GM12878 (cell line): ENCODE data around the gene RAD21L1. TPM values are rescaled to one million over a fixed set of nuclear protein-coding genes. Genes with fewer than 3 reads are reported as not detected.

Experiments used
- ATAC-seq: fragments of 200-7000 bp; cut with Tn5 transposase; 3 replicates; pipeline ENCODE4 v1.9.1; 2020; ENCODE audit warnings: mild to moderate bottlenecking, moderate library complexity
- BruUV-seq: library from RNA; stranded (reverse); fragments of 400-500 nt; replicated peaks from 2 replicates; lab custom pipeline; 2021; lab: Mats Ljungman, UMichigan
- CTCF ChIA-PET: fragments of 300-600 bp; sonication (Branson Sonifier 250); formaldehyde crosslinking; extraction: SDS; loops from one replicate; lab custom pipeline; 2021; ENCODE audit warnings: inconsistent platforms; lab: Yijun Ruan, JAX
- POLR2A ChIA-PET: fragments of 350-600 bp; formaldehyde crosslinking; extraction: SDS; loops from one replicate; lab custom pipeline; 2021; ENCODE audit warnings: inconsistent platforms; lab: Charles Lee
- RAD21 ChIA-PET: fragments of 300-600 bp; sonication (Branson Sonifier 250); formaldehyde crosslinking; loops from one replicate; lab custom pipeline; 2023; ENCODE audit warnings: antibody characterized with exemption; ENCODE audit not compliant: unreplicated experiment; lab: Charles Lee
- SMC1A ChIA-PET: fragments of 300-600 bp; sonication (Branson Sonifier 250); formaldehyde crosslinking; loops from one replicate; lab custom pipeline; 2023; ENCODE audit not compliant: unreplicated experiment, uncharacterized antibody; lab: Charles Lee
- DNase-seq: peaks from one replicate; pipeline ENCODE4 v3.0.0-alpha.2; 2011; ENCODE audit warnings: low read depth, low spot score
- FAIRE-seq: peaks from 3 replicates; lab custom pipeline; 2011; peaks lifted over from hg19 to GRCh38; lab: Jason Lieb, UNC
- H2AFZ ChIP-seq: 2 replicates; pipeline ENCODE4 v1.6.0; 2011; ENCODE audit warnings: low read depth, low read length, control low read depth; ENCODE audit not compliant: control insufficient read depth
- H3K27ac ChIP-seq: 2 replicates; pipeline ENCODE4 v1.5.1; 2011; ENCODE audit warnings: control low read depth; ENCODE audit not compliant: control insufficient read depth, insufficient read depth
- H3K27me3 ChIP-seq, 2 experiments: replicated peaks in 1 of 2; 2 replicates each; pipeline versions ENCODE4 v1.6.0 to v1.6.1; 2011; ENCODE audit warnings: low read length in 1 of 2; ENCODE audit not compliant: control insufficient read depth in 2 of 2, insufficient read depth in 2 of 2
- H3K36me3 ChIP-seq, 2 experiments: 2 replicates each; pipeline ENCODE4 v1.5.1; 2011; ENCODE audit warnings: low read length in 1 of 2; ENCODE audit not compliant: control insufficient read depth in 2 of 2, insufficient read depth in 2 of 2
- H3K4me1 ChIP-seq: 2 replicates; pipeline ENCODE4 v1.6.1; 2011; ENCODE audit warnings: mild to moderate bottlenecking, low read length, moderate library complexity, mixed read lengths; ENCODE audit not compliant: control insufficient read depth, insufficient read depth
- H3K4me2 ChIP-seq: 2 replicates; pipeline ENCODE4 v1.6.0; 2011; ENCODE audit warnings: control low read depth; ENCODE audit not compliant: control insufficient read depth, insufficient read depth
- H3K4me3 ChIP-seq: fragments of 200-600 bp; sonication (generic); 2 replicates; pipeline ENCODE4 v1.5.1; 2016
- H3K79me2 ChIP-seq: 2 replicates; pipeline ENCODE4 v1.6.0; 2011; ENCODE audit warnings: low read length; ENCODE audit not compliant: control insufficient read depth, insufficient read depth
- H3K9ac ChIP-seq: 2 replicates; pipeline ENCODE4 v1.8.0; 2011; ENCODE audit warnings: low read length, control low read depth, mixed read lengths; ENCODE audit not compliant: control insufficient read depth, insufficient read depth
- H3K9me3 ChIP-seq: replicated peaks from 3 replicates; pipeline ENCODE4 v1.5.1; 2011; ENCODE audit warnings: mild to moderate bottlenecking, low read length; ENCODE audit not compliant: control insufficient read depth, insufficient read depth
- H4K20me1 ChIP-seq: 2 replicates; pipeline ENCODE4 v1.6.0; 2011; ENCODE audit not compliant: control insufficient read depth, insufficient read depth
- BCLAF1 ChIP-seq: fragments of 450-650 bp; IDR thresholded peaks from 2 replicates; pipeline ENCODE4 v1.6.1; 2017; ENCODE audit warnings: antibody characterized with exemption, mild to moderate bottlenecking, moderate library complexity
- E2F4 ChIP-seq: IDR thresholded peaks from 2 replicates; pipeline ENCODE4 v1.6.1; 2012; ENCODE audit warnings: low read depth, low read length, improper control_type of control experiment
- STAT3 ChIP-seq: IDR thresholded peaks from 2 replicates; pipeline ENCODE4 v1.6.1; 2011; ENCODE audit warnings: low read depth, low read length, improper control_type of control experiment
- WGBS: methylation state at CpG from one replicate; pipeline ENCODE4 v1.1.6; 2016; ENCODE audit warnings: low lambda C conversion rate; ENCODE audit not compliant: insufficient replicate concordance, insufficient coverage; ENCODE audit errors: missing lambda C conversion rate; 5-methylcytosine and 5-hydroxymethylcytosine counted together
- in situ Hi-C: fragments of 300-500 bp; cut with MboI; formaldehyde crosslinking; loops from 9 replicates; pipeline ENCODE4 v1.14.3; 2018; ENCODE audit warnings: mixed read lengths
- intact Hi-C: fragments of 100-400 bp; cut with micrococcal nuclease; formaldehyde crosslinking; loops from one replicate; pipeline ENCODE4 v1.14.2; 2022; ENCODE audit not compliant: unreplicated experiment
- polyA plus RNA-seq, 11 experiments: library from polyadenylated mRNA; depleted of rRNA in 4 of 11; unstranded in 6 of 11; stranded (reverse) in 5 of 11; fragments of >200 nt; fragmentation: Nextera tagmentation in 4 of 11; fragmentation: Illumina TruSeq in 1 of 11; extraction: Ambion mirVana in 4 of 11; extraction: Trizol in 1 of 11; gene quantifications; 1 replicate in 1 of 11; 2 replicates in 10 of 11; pipeline versions ENCODE4 v1.2.1 to v1.2.3, GENCODE V29; 2011 to 2016; ENCODE audit warnings: inconsistent platforms in 2 of 11, missing spikeins in 2 of 11, low read depth in 1 of 11
- total RNA-seq, 4 experiments: library from RNA; depleted of rRNA in 3 of 4; stranded (reverse); fragments of >200 nt in 3 of 4; fragmentation: Illumina TruSeq in 1 of 4; extraction: Trizol in 1 of 4; gene quantifications; 2 replicates each; pipeline versions ENCODE4 v1.2.1 to v1.2.3, GENCODE V29; 2013 to 2021
- TF ChIP-seq, protein P1 (sequence below): fragments of 450-650 bp; IDR thresholded peaks from 2 replicates; pipeline ENCODE4 v1.6.1; 2017; ENCODE audit warnings: mild to moderate bottlenecking

The RAD21L1 gene
- total and polyA plus RNA-seq, 10 of the 15 experiments (the other 5 are each of a cell fraction or from before 2014, with no cell fraction given) = not detected

- H2AFZ ChIP-seq = no peak overlapping the region
- TF ChIP-seq, protein P1, sequence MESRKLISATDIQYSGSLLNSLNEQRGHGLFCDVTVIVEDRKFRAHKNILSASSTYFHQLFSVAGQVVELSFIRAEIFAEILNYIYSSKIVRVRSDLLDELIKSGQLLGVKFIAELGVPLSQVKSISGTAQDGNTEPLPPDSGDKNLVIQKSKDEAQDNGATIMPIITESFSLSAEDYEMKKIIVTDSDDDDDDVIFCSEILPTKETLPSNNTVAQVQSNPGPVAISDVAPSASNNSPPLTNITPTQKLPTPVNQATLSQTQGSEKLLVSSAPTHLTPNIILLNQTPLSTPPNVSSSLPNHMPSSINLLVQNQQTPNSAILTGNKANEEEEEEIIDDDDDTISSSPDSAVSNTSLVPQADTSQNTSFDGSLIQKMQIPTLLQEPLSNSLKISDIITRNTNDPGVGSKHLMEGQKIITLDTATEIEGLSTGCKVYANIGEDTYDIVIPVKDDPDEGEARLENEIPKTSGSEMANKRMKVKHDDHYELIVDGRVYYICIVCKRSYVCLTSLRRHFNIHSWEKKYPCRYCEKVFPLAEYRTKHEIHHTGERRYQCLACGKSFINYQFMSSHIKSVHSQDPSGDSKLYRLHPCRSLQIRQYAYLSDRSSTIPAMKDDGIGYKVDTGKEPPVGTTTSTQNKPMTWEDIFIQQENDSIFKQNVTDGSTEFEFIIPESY = no peak
- TF ChIP-seq E2F4 (no peak), STAT3 (no peak), BCLAF1 (no peak)
- ChIA-PET SMC1A (no interaction called here), CTCF (interaction anchor here (1.0 kb wide), 1 partner anchor 12 kb away, joined by 3 read pairs; no protein-coding TSS in a partner anchor), RAD21 (no interaction called here), POLR2A (no interaction called here)
- no peak overlapping the region for H3K4me2 ChIP-seq
- intact Hi-C loops = no loop called here
- H3K27me3 ChIP-seq = peaks cover 0 to 2% of the 10 kb centered on the region in 2 experiments; a peak in 2 of 4 replicates
- no peak for DNase-seq
- no peaks in the 10 kb centered on the region for H3K9me3 ChIP-seq
- H4K20me1 ChIP-seq = no peaks in the 10 kb centered on the region
- FAIRE-seq = no peak
- no peak overlapping the region for H3K4me3 ChIP-seq
- no peak overlapping the region for H3K9ac ChIP-seq
- H3K4me1 ChIP-seq = no peaks in the 10 kb centered on the region
- BruUV-seq = no TSS peak
- ATAC-seq = peak; percentile 52; the same call in 2 of the 3 replicates
- in situ Hi-C loops = no loop called here
- H3K27ac ChIP-seq = no peak overlapping the region
- WGBS = 20% methylated on average over 8 of the region's 30 CpGs
- H3K79me2 ChIP-seq = no peaks in the 10 kb centered on the region
- no peaks in the 10 kb centered on the region for H3K36me3 ChIP-seq
Measured at GRCh38 chr20:1225263-1225782, 521 bp upstream of the RAD21L1 start.
